ENCODE data around the gene RGS6. TPM values are rescaled to one million over a fixed set of nuclear protein-coding genes. Genes with fewer than 3 reads are reported as not detected.

The RGS6 gene
- total RNA-seq, 1 donor from 2014 or later, result not detected

DNA sequence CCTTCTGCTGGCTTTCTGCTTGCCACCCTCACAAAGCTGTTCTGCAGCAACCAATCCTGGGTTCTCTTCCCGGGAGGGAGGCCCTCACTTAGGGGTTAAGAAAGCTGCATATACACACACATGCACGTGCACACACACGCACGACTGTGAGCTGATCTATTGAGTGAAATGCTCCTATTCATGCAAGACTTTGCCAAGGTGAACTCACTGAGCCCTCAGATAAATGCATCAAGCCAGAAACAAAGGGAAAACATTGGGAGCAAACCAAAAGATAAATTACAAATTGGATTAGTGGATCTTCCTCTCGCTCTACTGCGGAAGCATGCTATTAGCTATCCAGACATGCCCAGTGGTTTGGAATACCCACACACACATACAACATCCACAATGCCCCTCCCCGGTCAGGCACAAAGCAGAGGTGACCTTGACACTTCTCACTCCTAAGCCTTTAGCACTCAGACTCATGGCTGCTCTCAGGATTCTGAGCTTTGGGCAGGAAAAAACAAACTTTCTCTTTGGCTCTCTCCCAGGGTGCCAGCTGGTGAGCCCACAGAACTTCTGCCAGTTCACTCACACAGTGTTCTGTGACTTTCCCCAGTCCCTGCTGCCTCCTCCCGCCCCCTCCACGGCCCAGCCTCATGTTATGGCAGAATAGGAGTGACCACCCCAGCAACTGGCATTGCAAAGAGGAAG is 641.6 kb downstream of the RGS6 start:
- DNase-seq (ENCODE audit: low read depth), result no peak
- Histone ChIP-seq H3K4me3 (ENCODE audit: low read depth, low read length) (no peak overlapping the region), H3K27me3 (ENCODE audit: control insufficient read depth, insufficient read depth, low read length) (no peaks in the 10 kb centered on the region), H3K36me3 (ENCODE audit: control insufficient read depth, insufficient read depth, low read length) (no peaks in the 10 kb centered on the region)
- TF ChIP-seq, protein P1, sequence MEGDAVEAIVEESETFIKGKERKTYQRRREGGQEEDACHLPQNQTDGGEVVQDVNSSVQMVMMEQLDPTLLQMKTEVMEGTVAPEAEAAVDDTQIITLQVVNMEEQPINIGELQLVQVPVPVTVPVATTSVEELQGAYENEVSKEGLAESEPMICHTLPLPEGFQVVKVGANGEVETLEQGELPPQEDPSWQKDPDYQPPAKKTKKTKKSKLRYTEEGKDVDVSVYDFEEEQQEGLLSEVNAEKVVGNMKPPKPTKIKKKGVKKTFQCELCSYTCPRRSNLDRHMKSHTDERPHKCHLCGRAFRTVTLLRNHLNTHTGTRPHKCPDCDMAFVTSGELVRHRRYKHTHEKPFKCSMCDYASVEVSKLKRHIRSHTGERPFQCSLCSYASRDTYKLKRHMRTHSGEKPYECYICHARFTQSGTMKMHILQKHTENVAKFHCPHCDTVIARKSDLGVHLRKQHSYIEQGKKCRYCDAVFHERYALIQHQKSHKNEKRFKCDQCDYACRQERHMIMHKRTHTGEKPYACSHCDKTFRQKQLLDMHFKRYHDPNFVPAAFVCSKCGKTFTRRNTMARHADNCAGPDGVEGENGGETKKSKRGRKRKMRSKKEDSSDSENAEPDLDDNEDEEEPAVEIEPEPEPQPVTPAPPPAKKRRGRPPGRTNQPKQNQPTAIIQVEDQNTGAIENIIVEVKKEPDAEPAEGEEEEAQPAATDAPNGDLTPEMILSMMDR (IDR thresholded peaks at IDR 0.05; ENCODE audit: insufficient read depth, low read length, poor library complexity, severe bottlenecking), result no peak

GRCh38 chr14:72574715-72575114 is 642.5 kb downstream of the RGS6 start:
- Histone ChIP-seq H3K4me3 (ENCODE audit: low read depth, low read length) (no peak overlapping the region), H3K27me3 (ENCODE audit: control insufficient read depth, insufficient read depth, low read length) (no peaks in the 10 kb centered on the region), H3K36me3 (ENCODE audit: control insufficient read depth, insufficient read depth, low read length) (no peaks in the 10 kb centered on the region)
- no peak for DNase-seq (ENCODE audit: low read depth)
- TF ChIP-seq, protein P1 (IDR thresholded peaks at IDR 0.05; ENCODE audit: insufficient read depth, low read length, poor library complexity, severe bottlenecking), result no peak

DNA sequence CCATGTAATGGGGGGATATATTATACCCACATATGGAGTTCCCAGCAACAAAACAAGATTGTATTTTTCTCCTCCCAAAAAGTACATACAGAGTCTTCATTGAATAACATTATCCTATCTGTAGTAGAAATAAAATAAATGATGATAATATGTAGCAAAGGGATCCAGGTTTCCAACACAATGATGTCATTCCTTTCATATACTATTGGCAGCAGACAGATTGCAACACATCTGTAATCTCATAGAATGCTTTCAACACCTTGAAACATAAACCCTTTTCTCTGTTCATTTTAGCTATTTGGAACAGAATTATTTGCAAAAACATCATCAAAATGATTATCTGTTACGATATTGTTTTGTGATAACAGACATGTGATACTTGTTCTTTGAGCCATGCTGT is 644.0 kb downstream of the RGS6 start:
- no peak for DNase-seq (ENCODE audit: low read depth)
- no peaks in the 10 kb centered on the region for H3K36me3 ChIP-seq (ENCODE audit: control insufficient read depth, insufficient read depth, low read length)
- TF ChIP-seq, protein P1 (IDR thresholded peaks at IDR 0.05; ENCODE audit: insufficient read depth, low read length, poor library complexity, severe bottlenecking), result no peak
- H3K27me3 ChIP-seq (ENCODE audit: control insufficient read depth, insufficient read depth, low read length), result no peaks in the 10 kb centered on the region
- H3K4me3 ChIP-seq (ENCODE audit: low read depth, low read length), result no peak overlapping the region

DNA sequence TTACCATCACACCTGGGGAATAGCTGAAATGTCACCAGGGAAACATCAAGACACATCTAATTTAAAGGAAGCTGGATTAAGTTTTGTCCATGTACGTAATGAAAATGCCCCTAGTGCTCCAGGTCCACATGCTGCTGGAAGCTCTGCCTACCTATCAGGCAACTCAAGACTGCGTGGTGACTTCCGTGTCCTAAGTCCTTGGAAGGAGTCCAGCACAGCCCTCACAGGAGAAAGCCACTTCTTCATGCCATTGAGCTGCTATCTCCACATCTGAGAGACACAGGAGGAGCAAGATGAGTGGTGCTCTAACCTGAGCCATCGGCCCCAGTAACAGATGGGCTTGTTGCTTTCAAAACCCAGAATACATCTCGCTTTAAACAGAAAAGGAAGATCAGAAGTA is 645.3 kb downstream of the RGS6 start:
- TF ChIP-seq, protein P1 (IDR thresholded peaks at IDR 0.05; ENCODE audit: insufficient read depth, low read length, poor library complexity, severe bottlenecking), result no peak
- DNase-seq (ENCODE audit: low read depth), result no peak
- H3K4me3 ChIP-seq (ENCODE audit: low read depth, low read length), result no peak overlapping the region
- H3K27me3 ChIP-seq (ENCODE audit: control insufficient read depth, insufficient read depth, low read length), result no peaks in the 10 kb centered on the region
- no peaks in the 10 kb centered on the region for H3K36me3 ChIP-seq (ENCODE audit: control insufficient read depth, insufficient read depth, low read length)

DNA sequence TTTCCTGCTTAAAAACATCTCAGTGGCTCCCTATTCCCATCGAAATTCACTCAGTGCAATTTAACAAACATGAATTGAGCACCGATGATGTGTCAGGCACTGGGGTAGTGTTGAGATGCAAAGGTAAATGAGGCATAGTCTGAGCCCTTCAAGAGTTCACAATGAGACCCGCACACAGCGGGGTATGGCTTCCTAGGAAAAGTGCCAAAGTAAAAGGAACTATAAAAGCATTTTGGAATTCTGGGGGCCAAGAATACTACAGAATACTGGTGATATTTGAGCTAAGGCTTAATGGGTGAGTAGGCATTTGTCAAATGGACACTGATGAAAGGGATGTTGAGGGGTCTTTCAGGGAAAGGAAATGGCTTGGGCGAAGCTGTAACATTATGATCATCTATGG is 646.3 kb downstream of the RGS6 start:
- H3K4me3 ChIP-seq (ENCODE audit: low read depth, low read length), result no peak overlapping the region
- H3K36me3 ChIP-seq (ENCODE audit: control insufficient read depth, insufficient read depth, low read length), result no peaks in the 10 kb centered on the region
- TF ChIP-seq, protein P1 (IDR thresholded peaks at IDR 0.05; ENCODE audit: insufficient read depth, low read length, poor library complexity, severe bottlenecking), result no peak
- no peak for DNase-seq (ENCODE audit: low read depth)
- no peaks in the 10 kb centered on the region for H3K27me3 ChIP-seq (ENCODE audit: control insufficient read depth, insufficient read depth, low read length)

GRCh38 chr14:72582582-72582981 is 650.4 kb downstream of the RGS6 start:
- Histone ChIP-seq H3K36me3 (ENCODE audit: control insufficient read depth, insufficient read depth, low read length) (no peaks in the 10 kb centered on the region), H3K4me3 (ENCODE audit: low read depth, low read length) (no peak overlapping the region), H3K27me3 (ENCODE audit: control insufficient read depth, insufficient read depth, low read length) (no peaks in the 10 kb centered on the region)
- TF ChIP-seq, protein P1 (IDR thresholded peaks at IDR 0.05; ENCODE audit: insufficient read depth, low read length, poor library complexity, severe bottlenecking), result no peak
- no peak for DNase-seq (ENCODE audit: low read depth)
